ENCODE measurements around the gene CCDC15. TPM values are rescaled to one million over a fixed set of nuclear protein-coding genes. Genes with fewer than 3 reads are reported as not detected.
A peak's percentile ranks its signal among the peaks of the same experiment; 100 is the strongest.

Gene CCDC15
- total RNA-seq, 1 experiment from 2014 or later: 11.5 TPM

GRCh38 chr11:124935548-124936514, 18.2 kb upstream of the CCDC15 start, which contains the start of gene HEPACAM:
TSS of gene HEPACAM (minus strand) at chr11:124936047. CDS start at chr11:124936006, 41 bp downstream.
- Histone ChIP-seq H3K36me3 (no peaks in the 10 kb centered on the region), H3K27me3 (no peaks in the 10 kb centered on the region), H3K27ac (no peak within 1 kb of the TSS), H3K4me1 (no peaks in the 10 kb centered on the region), H3K9me3 (replicated peaks) (no peaks in the 10 kb centered on the region), H3K4me3 (no peak within 1 kb of the TSS)
- no peak for DNase-seq

DNA sequence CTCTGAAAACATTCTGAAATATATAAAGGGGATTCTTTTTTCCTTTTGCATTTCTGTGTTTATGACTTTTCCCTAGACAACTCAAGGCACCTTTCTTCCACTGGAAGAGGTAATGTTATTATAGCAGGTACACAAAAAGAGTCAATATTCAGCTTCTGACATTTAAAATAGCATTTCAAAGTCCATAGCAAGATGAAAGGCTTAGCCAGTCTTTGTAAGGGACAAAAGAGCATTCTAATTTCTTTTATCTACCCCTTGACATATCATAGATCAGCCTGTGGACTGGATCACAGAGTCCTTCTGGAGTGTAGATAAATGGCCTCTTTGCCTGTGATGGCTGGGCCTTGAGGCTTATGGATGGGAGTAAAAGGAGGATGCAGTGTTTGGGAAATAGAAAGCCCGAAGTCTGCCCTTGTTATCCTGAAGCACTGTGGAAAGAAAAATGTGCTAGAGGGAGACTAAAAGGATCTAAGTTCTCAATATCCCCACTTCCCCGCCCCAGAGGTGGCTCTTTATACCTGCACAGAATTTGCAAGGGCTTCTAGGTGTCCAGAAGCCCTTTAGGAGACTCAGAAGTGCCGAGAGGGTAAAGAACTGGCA, 16.6 kb upstream of the CCDC15 start:
- Histone ChIP-seq H3K4me1 (no peaks in the 10 kb centered on the region), H3K36me3 (no peaks in the 10 kb centered on the region), H3K4me3 (no peak overlapping the region), H3K27me3 (no peaks in the 10 kb centered on the region), H3K9me3 (replicated peaks) (no peaks in the 10 kb centered on the region), H3K27ac (no peak overlapping the region)
- DNase-seq: no peak

- no peak for DNase-seq
- no peak overlapping the region for H3K27ac ChIP-seq
- H3K4me3 ChIP-seq: no peak overlapping the region
- H3K27me3 ChIP-seq: no peaks in the 10 kb centered on the region
- H3K36me3 ChIP-seq: no peaks in the 10 kb centered on the region
- H3K4me1 ChIP-seq: no peaks in the 10 kb centered on the region
- H3K9me3 ChIP-seq (replicated peaks): no peaks in the 10 kb centered on the region
These were observed 15.7 kb upstream of the CCDC15 start for GRCh38 chr11:124938206-124938765.

- Histone ChIP-seq H3K9me3 (replicated peaks) (no peaks in the 10 kb centered on the region), H3K4me3 (no peak overlapping the region), H3K27ac (no peak overlapping the region), H3K27me3 (no peaks in the 10 kb centered on the region), H3K4me1 (no peaks in the 10 kb centered on the region), H3K36me3 (no peaks in the 10 kb centered on the region)
- no peak for DNase-seq
These were observed 15.0 kb upstream of the CCDC15 start for GRCh38 chr11:124938970-124939369.

DNA sequence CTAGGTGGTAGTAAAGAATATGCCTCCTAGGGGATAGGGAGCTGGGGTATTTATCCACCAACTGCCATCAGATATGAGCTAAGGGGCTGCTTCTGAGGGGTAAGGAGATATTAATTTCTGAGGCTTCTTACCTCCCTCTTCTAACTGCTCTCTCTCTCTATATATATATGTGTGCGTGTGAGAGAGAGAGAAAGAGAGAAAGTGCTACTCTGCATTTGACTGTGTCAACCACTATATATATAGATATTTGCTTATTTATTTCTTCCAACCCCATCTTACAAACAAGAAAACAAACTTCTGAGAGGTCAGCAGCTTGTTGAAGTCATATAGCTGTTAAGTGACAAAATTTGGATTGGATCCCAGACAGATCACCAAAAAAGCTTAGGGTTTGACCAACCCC, 12.3 kb upstream of the CCDC15 start:
- no peak overlapping the region for H3K27ac ChIP-seq
- H3K4me1 ChIP-seq: no peaks in the 10 kb centered on the region
- H3K36me3 ChIP-seq: no peaks in the 10 kb centered on the region
- no peaks in the 10 kb centered on the region for H3K27me3 ChIP-seq
- no peak overlapping the region for H3K4me3 ChIP-seq
- H3K9me3 ChIP-seq (replicated peaks): no peaks in the 10 kb centered on the region
- no peak for DNase-seq

GRCh38 chr11:124942466-124943253, 11.3 kb upstream of the CCDC15 start:
- H3K4me3 ChIP-seq: no peak overlapping the region
- H3K36me3 ChIP-seq: no peaks in the 10 kb centered on the region
- no peak for DNase-seq
- H3K9me3 ChIP-seq (replicated peaks): no peaks in the 10 kb centered on the region
- H3K4me1 ChIP-seq: no peaks in the 10 kb centered on the region
- no peaks in the 10 kb centered on the region for H3K27me3 ChIP-seq
- H3K27ac ChIP-seq: no peak overlapping the region

DNA sequence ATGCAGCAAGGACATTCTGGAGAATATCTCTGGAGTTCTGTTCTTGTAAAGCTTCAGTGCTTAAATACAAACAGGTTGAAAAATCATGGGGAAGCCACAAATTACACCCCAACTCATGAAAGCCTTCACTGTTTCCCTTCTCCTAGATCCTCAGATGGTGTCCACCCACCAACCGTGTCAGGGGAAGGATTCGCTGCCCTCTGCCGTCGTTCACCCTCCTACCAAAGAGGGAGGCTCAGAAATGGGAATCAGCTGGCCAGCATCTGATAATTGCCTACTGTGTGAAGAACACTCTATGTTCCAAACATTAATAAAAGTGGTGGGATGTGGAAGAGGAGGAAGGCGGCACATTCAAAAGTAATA, 10.8 kb upstream of the CCDC15 start:
- H3K9me3 ChIP-seq (replicated peaks): no peaks in the 10 kb centered on the region
- no peak for DNase-seq
- no peak overlapping the region for H3K27ac ChIP-seq
- H3K4me3 ChIP-seq: no peak overlapping the region
- H3K36me3 ChIP-seq: no peaks in the 10 kb centered on the region
- no peaks in the 10 kb centered on the region for H3K27me3 ChIP-seq
- no peaks in the 10 kb centered on the region for H3K4me1 ChIP-seq

DNA sequence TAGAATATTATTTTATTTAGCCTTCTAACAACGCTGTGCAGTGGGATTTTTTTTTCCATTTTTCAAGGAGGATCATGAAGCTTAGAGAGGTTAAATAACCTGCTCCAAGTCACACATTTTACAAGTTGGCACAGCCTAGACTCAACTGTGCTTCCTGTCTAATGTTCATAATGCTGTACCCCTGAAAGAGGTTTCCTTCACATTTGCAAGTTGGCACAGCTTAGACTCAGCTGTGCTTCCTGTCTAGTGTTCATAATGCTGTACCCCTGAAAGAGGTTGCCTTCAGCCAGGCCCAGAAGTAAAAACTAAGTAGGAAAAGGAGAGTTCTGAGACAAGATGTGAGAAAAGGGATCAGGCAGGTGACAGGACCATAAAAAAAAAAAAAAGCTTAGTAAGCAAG, 10.3 kb upstream of the CCDC15 start:
- H3K9me3 ChIP-seq (replicated peaks): no peaks in the 10 kb centered on the region
- H3K4me1 ChIP-seq: no peaks in the 10 kb centered on the region
- H3K4me3 ChIP-seq: no peak overlapping the region
- no peak for DNase-seq
- H3K27me3 ChIP-seq: no peaks in the 10 kb centered on the region
- H3K27ac ChIP-seq: no peak overlapping the region
- no peaks in the 10 kb centered on the region for H3K36me3 ChIP-seq

DNA sequence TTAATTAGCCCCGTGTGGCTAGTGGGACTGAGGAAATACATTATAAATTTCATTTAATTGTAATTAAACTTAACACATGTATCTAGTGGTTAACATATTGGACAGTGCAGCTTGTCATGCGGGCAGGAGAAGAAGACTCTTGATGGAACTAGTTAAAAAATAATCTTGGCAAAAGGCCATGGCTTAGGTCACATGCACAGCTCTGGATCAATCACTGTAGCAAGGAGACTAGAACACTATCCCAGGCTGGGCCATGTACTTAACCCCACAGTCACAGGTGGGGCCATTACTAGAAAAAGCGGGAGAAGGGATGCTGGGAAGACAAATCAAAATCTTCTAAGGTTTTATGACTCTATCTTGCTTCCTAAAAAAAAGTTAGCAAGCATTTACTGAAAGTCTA, 9.4 kb upstream of the CCDC15 start:
- H3K36me3 ChIP-seq: no peaks in the 10 kb centered on the region
- no peak overlapping the region for H3K4me3 ChIP-seq
- no peaks in the 10 kb centered on the region for H3K4me1 ChIP-seq
- no peak overlapping the region for H3K27ac ChIP-seq
- no peak for DNase-seq
- no peaks in the 10 kb centered on the region for H3K9me3 ChIP-seq (replicated peaks)
- H3K27me3 ChIP-seq: no peaks in the 10 kb centered on the region

DNA sequence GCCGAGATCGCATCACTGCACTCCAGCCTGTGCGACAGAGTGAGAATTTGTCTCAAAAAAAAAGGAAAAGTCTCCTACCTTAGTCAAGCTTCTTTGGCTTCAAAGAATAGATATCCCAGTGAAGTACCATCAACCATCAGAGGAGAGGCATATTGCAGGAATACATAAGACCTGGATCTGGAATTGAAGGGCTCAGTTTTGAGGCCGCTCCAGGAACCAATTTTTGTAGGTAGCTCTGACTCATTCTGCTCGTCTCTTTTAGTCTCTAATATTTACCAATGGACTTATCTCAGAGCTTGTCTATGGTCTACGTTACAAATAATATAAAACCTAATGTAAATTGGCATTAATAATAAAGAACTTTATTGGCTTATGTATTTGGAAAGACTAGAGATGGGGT, 8.2 kb upstream of the CCDC15 start:
- no peak for DNase-seq
- H3K27ac ChIP-seq: no peak overlapping the region
- no peaks in the 10 kb centered on the region for H3K36me3 ChIP-seq
- H3K4me1 ChIP-seq: no peaks in the 10 kb centered on the region
- no peaks in the 10 kb centered on the region for H3K27me3 ChIP-seq
- H3K4me3 ChIP-seq: no peak overlapping the region
- no peaks in the 10 kb centered on the region for H3K9me3 ChIP-seq (replicated peaks)

GRCh38 chr11:124946735-124947141, 7.3 kb upstream of the CCDC15 start:
- Histone ChIP-seq H3K27ac (no peak overlapping the region), H3K27me3 (no peaks in the 10 kb centered on the region), H3K9me3 (replicated peaks) (no peaks in the 10 kb centered on the region), H3K36me3 (no peaks in the 10 kb centered on the region), H3K4me1 (no peaks in the 10 kb centered on the region), H3K4me3 (no peak overlapping the region)
- no peak for DNase-seq

GRCh38 chr11:124950601-124951330, 3.2 kb upstream of the CCDC15 start:
- no peaks in the 10 kb centered on the region for H3K27me3 ChIP-seq
- no peak overlapping the region for H3K27ac ChIP-seq
- no peak for DNase-seq
- H3K9me3 ChIP-seq (replicated peaks): no peaks in the 10 kb centered on the region
- H3K4me1 ChIP-seq: peaks cover 4% of the 10 kb centered on the region; the same call in 1 of the 2 replicates
- H3K36me3 ChIP-seq: no peaks in the 10 kb centered on the region
- H3K4me3 ChIP-seq: no peak overlapping the region

- Histone ChIP-seq H3K4me3 (no peak overlapping the region), H3K36me3 (no peaks in the 10 kb centered on the region), H3K9me3 (replicated peaks) (no peaks in the 10 kb centered on the region), H3K27me3 (no peaks in the 10 kb centered on the region), H3K4me1 (peaks cover 4% of the 10 kb centered on the region; the same call in 1 of the 2 replicates), H3K27ac (no peak overlapping the region)
- DNase-seq: no peak
These were observed 2.7 kb upstream of the CCDC15 start for GRCh38 chr11:124951341-124951740.

- DNase-seq: no peak
- H3K4me1 ChIP-seq: peaks cover 4% of the 10 kb centered on the region; the same call in 1 of the 2 replicates
- H3K36me3 ChIP-seq: no peaks in the 10 kb centered on the region
- peak overlapping the region; percentile 77 for H3K4me3 ChIP-seq
- peak overlapping the region; percentile 87 for H3K27ac ChIP-seq
- H3K27me3 ChIP-seq: no peaks in the 10 kb centered on the region
- no peaks in the 10 kb centered on the region for H3K9me3 ChIP-seq (replicated peaks)
These were observed 571 bp downstream of the CCDC15 start for GRCh38 chr11:124954590-124954955.

Measured in SJCRH30 (cell line).